GM18867 (cell line): ENCODE results near the gene CTSO.
"Not testable (repeated sequence)": the region's sequence is repeated elsewhere in the genome, so short reads cannot be mapped to it uniquely, and the experiment has no call there.

Experiments
- ATAC-seq: cut with Tn5 transposase; IDR thresholded peaks from one replicate; pipeline ENCODE4 v1.9.1; 2021; ENCODE audit warnings: mild to moderate bottlenecking, moderate library complexity; ENCODE audit not compliant: unreplicated experiment

CTSO gene

GRCh38 chr4:155956461-155956860 lies 2.8 kb upstream of the CTSO start:
- no peak for ATAC-seq

- ATAC-seq = no peak
Measured at GRCh38 chr4:155954939-155955338, 1.3 kb upstream of the CTSO start.

- ATAC-seq = no peak
Measured at GRCh38 chr4:155954118-155954685, 536 bp upstream of the CTSO start.

GRCh38 chr4:155952501-155952901 lies 1.2 kb downstream of the CTSO start:
- no peak for ATAC-seq

- no peak for ATAC-seq
Measured at GRCh38 chr4:155950461-155950860, 3.2 kb downstream of the CTSO start.

GRCh38 chr4:155948541-155948940 lies 5.1 kb downstream of the CTSO start:
- ATAC-seq = no peak

GRCh38 chr4:155946486-155946885 lies 7.2 kb downstream of the CTSO start:
- ATAC-seq = no peak

GRCh38 chr4:155944516-155944915 lies 9.2 kb downstream of the CTSO start:
- ATAC-seq = no peak

GRCh38 chr4:155943605-155944291 lies 9.9 kb downstream of the CTSO start:
- ATAC-seq = no peak

GRCh38 chr4:155941820-155942219 lies 11.8 kb downstream of the CTSO start:
- no peak for ATAC-seq

- ATAC-seq = no peak
Measured at GRCh38 chr4:155941085-155941790, 12.4 kb downstream of the CTSO start.

GRCh38 chr4:155935389-155935986 lies 18.2 kb downstream of the CTSO start:
- ATAC-seq = no peak

- not testable (repeated sequence) for ATAC-seq
Measured at GRCh38 chr4:155934634-155935033, 19.0 kb downstream of the CTSO start.

- ATAC-seq = no peak
Measured at GRCh38 chr4:155931634-155932033, 22.0 kb downstream of the CTSO start.

- ATAC-seq = no peak
Measured at GRCh38 chr4:155930330-155930729, 23.3 kb downstream of the CTSO start.

- no peak for ATAC-seq
Measured at GRCh38 chr4:155929833-155930232, 23.8 kb downstream of the CTSO start.

GRCh38 chr4:155924637-155925036 lies 29.0 kb downstream of the CTSO start:
- no peak for ATAC-seq

GRCh38 chr4:155921597-155921996 lies 32.1 kb downstream of the CTSO start:
- ATAC-seq = no peak

GRCh38 chr4:155914782-155915181 lies 38.9 kb downstream of the CTSO start:
- ATAC-seq = no peak

- ATAC-seq = no peak
Measured at GRCh38 chr4:155911905-155912304, 41.8 kb downstream of the CTSO start.

GRCh38 chr4:155909615-155910226 lies 43.9 kb downstream of the CTSO start:
- no peak for ATAC-seq
